Smooth muscle cell of bladder (primary cell): ENCODE data around the gene SRRM4. TPM values are rescaled to one million over a fixed set of nuclear protein-coding genes. Genes with fewer than 3 reads are reported as not detected.

Source experiments
- total RNA-seq: library from RNA; depleted of rRNA; stranded (reverse); fragments of >200 nt; gene quantifications from 2 replicates; pipeline ENCODE4 v1.2.3, GENCODE V29; 2014

SRRM4 gene, protein sequence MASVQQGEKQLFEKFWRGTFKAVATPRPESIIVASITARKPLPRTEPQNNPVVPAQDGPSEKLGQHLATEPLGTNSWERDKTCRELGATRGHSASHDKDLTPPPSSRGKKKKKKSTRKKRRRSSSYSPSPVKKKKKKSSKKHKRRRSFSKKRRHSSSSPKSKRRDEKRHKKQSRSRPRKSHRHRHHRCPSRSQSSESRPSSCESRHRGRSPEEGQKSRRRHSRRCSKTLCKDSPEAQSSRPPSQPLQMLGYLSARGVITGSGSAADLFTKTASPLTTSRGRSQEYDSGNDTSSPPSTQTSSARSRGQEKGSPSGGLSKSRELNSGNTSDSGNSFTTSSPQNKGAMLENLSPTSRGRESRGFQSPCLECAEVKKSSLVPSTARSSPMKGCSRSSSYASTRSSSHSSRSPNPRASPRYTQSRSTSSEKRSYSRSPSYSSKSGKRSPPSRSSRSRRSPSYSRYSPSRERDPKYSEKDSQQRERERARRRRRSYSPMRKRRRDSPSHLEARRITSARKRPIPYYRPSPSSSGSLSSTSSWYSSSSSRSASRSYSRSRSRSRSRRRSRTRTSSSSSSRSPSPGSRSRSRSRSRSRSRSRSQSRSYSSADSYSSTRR
- total RNA-seq = under 0.01 TPM in 2 replicates

DNA sequence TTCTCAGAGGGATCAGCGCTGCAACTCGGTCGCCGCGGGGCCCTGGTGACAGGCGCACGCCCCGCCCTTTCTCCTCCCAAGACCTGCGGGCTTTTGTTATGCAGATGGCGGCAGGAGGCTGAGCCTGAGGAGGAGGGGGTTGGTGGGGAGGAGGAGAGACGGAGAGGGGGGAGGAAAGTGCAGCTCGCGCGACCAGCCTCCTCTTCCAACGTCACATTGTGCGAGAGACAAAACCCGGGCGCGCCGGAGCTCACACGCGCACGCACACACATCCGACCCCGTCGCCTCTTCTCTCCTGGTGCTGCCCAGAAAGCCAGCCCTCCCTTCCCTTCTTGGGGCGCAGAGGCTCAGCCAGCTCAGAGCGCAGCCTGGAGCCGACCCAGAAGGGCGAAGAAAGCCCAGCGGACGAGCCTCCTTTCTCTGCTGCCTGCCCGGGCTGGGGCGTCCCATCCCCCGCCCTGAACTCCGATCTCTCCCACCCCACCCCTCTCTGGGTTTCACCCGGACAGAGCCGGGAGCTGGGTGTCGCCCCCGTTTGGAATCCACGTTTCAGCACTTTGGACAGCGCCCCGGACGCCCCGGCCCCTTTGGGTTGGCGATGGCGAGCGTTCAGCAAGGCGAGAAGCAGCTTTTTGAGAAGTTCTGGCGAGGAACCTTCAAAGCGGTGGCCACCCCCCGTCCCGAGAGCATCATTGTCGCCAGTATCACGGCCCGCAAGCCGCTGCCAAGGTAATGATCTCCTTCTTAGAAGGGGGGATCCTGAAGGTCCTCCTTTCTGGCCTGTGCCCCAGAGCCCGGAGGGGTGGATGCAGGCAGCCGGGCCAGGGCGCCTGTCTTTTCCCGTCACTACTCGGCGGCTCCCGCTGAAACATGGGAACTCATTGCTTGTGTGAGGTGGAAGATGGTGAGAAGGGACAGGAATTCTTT is at the start of gene SRRM4:
TSS of gene SRRM4 (plus strand) at position 257 of the 927 bp plus-strand sequence. CDS start at position 599, 342 bp downstream.

DNA sequence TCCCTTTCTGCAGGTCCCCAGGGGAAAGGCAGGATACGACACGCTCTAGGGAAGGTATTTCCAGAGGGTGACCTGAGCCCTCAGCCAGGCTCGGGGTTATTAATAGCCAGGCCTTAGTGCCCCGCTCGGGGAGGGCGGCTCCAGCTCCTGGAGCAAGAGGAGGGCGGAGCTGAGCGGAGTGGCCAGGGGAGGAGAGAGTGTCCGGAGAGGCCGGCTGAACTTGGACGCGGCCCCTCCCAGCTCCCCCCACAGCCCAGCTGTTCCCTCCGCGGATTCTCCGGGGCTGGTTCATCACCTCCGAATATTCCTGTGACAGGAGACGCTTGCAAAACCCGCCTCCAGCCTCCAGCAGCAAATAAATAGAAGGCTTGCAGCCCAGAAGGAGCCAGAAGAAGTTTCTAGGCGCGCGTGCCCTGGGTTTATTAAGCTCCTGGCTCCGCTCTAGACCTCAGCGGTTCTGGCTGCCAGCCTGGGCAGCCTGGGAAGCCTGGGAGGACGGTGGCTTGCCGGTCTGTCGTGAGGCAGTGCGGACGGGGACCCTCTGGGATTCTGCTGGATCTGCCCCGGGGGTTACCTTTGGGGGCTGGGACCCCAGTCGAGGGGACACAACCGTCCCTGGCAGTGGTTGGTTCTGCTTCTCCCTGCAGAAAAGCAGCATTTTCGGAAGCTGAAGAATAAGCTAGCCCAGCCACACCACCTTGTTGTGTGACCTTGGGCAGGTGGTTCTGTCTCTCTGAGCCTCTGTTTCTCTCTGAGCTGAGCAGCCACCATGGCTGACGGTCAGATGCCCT is 197.4 kb downstream of the SRRM4 start, which contains the start of gene HSPB8:
TSS of gene HSPB8 (plus strand) at position 388 of the 791 bp plus-strand sequence. CDS start at position 770, 382 bp downstream.

Other genes starting within 250 kb of the SRRM4 start
- 9.8 and 18.1 TPM in 2 replicates for gene HSPB8, start 197.4 kb downstream of the SRRM4 start, total RNA-seq